ENCODE measurements around the gene BTRC.

BTRC gene

GRCh38 chr10:101468159-101468558 lies 114.2 kb downstream of the BTRC start:
- H2AK5ac ChIP-seq (ENCODE audit: low read length): no peak overlapping the region
- H3K4me1 ChIP-seq (ENCODE audit: control insufficient read depth in 1 of 2, insufficient read depth in 2 of 2, low read length in 2 of 2): no peaks in the 10 kb centered on the region
- H3K79me1 ChIP-seq (ENCODE audit: low read length): no peaks in the 10 kb centered on the region
- H4K91ac ChIP-seq (ENCODE audit: low read depth, low read length): no peak overlapping the region
- WGBS (ENCODE audit: extremely low coverage, insufficient coverage, insufficient read length): no CpG with 5 or more reads among the region's 2 CpGs
- H3K9me3 ChIP-seq (ENCODE audit: insufficient read depth, low read depth, low read length): no peaks in the 10 kb centered on the region
- no peak overlapping the region for H3K4me2 ChIP-seq (ENCODE audit: low read length)
- no peak overlapping the region for H3K23ac ChIP-seq (ENCODE audit: low read length)
- no peak overlapping the region for H3K4me3 ChIP-seq (ENCODE audit: low read depth, low read length)
- no peak overlapping the region for H2BK12ac ChIP-seq (ENCODE audit: low read length)
- H2AFZ ChIP-seq (ENCODE audit: insufficient read depth, low read length, poor library complexity): no peak overlapping the region
- no peak overlapping the region for H3K27ac ChIP-seq (ENCODE audit: low read depth, low read length)
- H3K27me3 ChIP-seq (ENCODE audit: insufficient read depth, low read length): no peaks in the 10 kb centered on the region
- no peak overlapping the region for H3K4ac ChIP-seq (ENCODE audit: low read depth, low read length)
- no peak overlapping the region for H2BK5ac ChIP-seq (ENCODE audit: low read depth, low read length, poor library complexity)
- no peaks in the 10 kb centered on the region for H3K79me2 ChIP-seq (ENCODE audit: control insufficient read depth, insufficient read depth, low read length, poor library complexity)
- H2BK120ac ChIP-seq (ENCODE audit: insufficient read depth, low read length, poor library complexity): no peak overlapping the region
- H3K18ac ChIP-seq (ENCODE audit: low read length): no peak overlapping the region
- no peak overlapping the region for H4K8ac ChIP-seq (ENCODE audit: low read depth, low read length)
- H3K14ac ChIP-seq (ENCODE audit: low read length): no peak overlapping the region
- H3K36me3 ChIP-seq (ENCODE audit: control insufficient read depth in 1 of 2, insufficient read depth in 2 of 2, low read length in 2 of 2): no peaks in the 10 kb centered on the region
- DNase-seq: no peak
- no peak overlapping the region for H3K9ac ChIP-seq (ENCODE audit: low read length)
- H4K12ac ChIP-seq (ENCODE audit: low read depth, low read length): no peak overlapping the region

- Histone ChIP-seq H3K14ac (ENCODE audit: low read length) (no peak overlapping the region), H4K12ac (ENCODE audit: low read depth, low read length) (no peak overlapping the region), H2BK5ac (ENCODE audit: low read depth, low read length, poor library complexity) (no peak overlapping the region), H4K91ac (ENCODE audit: low read depth, low read length) (no peak overlapping the region), H3K4me3 (ENCODE audit: low read depth, low read length) (no peak overlapping the region), H3K4me2 (ENCODE audit: low read length) (no peak overlapping the region), H3K4ac (ENCODE audit: low read depth, low read length) (no peak overlapping the region), H2BK12ac (ENCODE audit: low read length) (no peak overlapping the region), H3K27ac (ENCODE audit: low read depth, low read length) (no peak overlapping the region), H3K79me1 (ENCODE audit: low read length) (no peaks in the 10 kb centered on the region), H4K8ac (ENCODE audit: low read depth, low read length) (no peak overlapping the region), H2AFZ (ENCODE audit: insufficient read depth, low read length, poor library complexity) (no peak overlapping the region), H3K9me3 (ENCODE audit: insufficient read depth, low read depth, low read length) (no peaks in the 10 kb centered on the region), H3K18ac (ENCODE audit: low read length) (no peak overlapping the region), H3K36me3 (ENCODE audit: control insufficient read depth in 1 of 2, insufficient read depth in 2 of 2, low read length in 2 of 2) (no peaks in the 10 kb centered on the region), H3K23ac (ENCODE audit: low read length) (no peak overlapping the region), H3K79me2 (ENCODE audit: control insufficient read depth, insufficient read depth, low read length, poor library complexity) (no peaks in the 10 kb centered on the region), H2BK120ac (ENCODE audit: insufficient read depth, low read length, poor library complexity) (no peak overlapping the region), H3K4me1 (ENCODE audit: control insufficient read depth in 1 of 2, insufficient read depth in 2 of 2, low read length in 2 of 2) (no peaks in the 10 kb centered on the region), H3K27me3 (ENCODE audit: insufficient read depth, low read length) (no peaks in the 10 kb centered on the region), H3K9ac (ENCODE audit: low read length) (no peak overlapping the region), H2AK5ac (ENCODE audit: low read length) (no peak overlapping the region)
- no CpG with 5 or more reads among the region's 3 CpGs for WGBS (ENCODE audit: extremely low coverage, insufficient coverage, insufficient read length)
- DNase-seq: no peak
Measured at GRCh38 chr10:101476383-101476782, 122.4 kb downstream of the BTRC start.

GRCh38 chr10:101478956-101479355 lies 125.0 kb downstream of the BTRC start:
- Histone ChIP-seq H3K36me3 (ENCODE audit: control insufficient read depth in 1 of 2, insufficient read depth in 2 of 2, low read length in 2 of 2) (no peaks in the 10 kb centered on the region), H2AK5ac (ENCODE audit: low read length) (no peak overlapping the region), H3K4me2 (ENCODE audit: low read length) (no peak overlapping the region), H2BK5ac (ENCODE audit: low read depth, low read length, poor library complexity) (no peak overlapping the region), H3K4ac (ENCODE audit: low read depth, low read length) (no peak overlapping the region), H3K9me3 (ENCODE audit: insufficient read depth, low read depth, low read length) (no peaks in the 10 kb centered on the region), H2AFZ (ENCODE audit: insufficient read depth, low read length, poor library complexity) (no peak overlapping the region), H3K4me1 (ENCODE audit: control insufficient read depth in 1 of 2, insufficient read depth in 2 of 2, low read length in 2 of 2) (no peaks in the 10 kb centered on the region), H2BK120ac (ENCODE audit: insufficient read depth, low read length, poor library complexity) (no peak overlapping the region), H4K8ac (ENCODE audit: low read depth, low read length) (no peak overlapping the region), H3K27me3 (ENCODE audit: insufficient read depth, low read length) (no peaks in the 10 kb centered on the region), H3K14ac (ENCODE audit: low read length) (no peak overlapping the region), H3K4me3 (ENCODE audit: low read depth, low read length) (no peak overlapping the region), H3K23ac (ENCODE audit: low read length) (no peak overlapping the region), H3K79me2 (ENCODE audit: control insufficient read depth, insufficient read depth, low read length, poor library complexity) (no peaks in the 10 kb centered on the region), H4K91ac (ENCODE audit: low read depth, low read length) (no peak overlapping the region), H2BK12ac (ENCODE audit: low read length) (no peak overlapping the region), H3K27ac (ENCODE audit: low read depth, low read length) (no peak overlapping the region), H3K9ac (ENCODE audit: low read length) (no peak overlapping the region), H3K18ac (ENCODE audit: low read length) (no peak overlapping the region), H4K12ac (ENCODE audit: low read depth, low read length) (no peak overlapping the region), H3K79me1 (ENCODE audit: low read length) (no peaks in the 10 kb centered on the region)
- no peak for DNase-seq
- WGBS (ENCODE audit: extremely low coverage, insufficient coverage, insufficient read length): no CpG with 5 or more reads among the region's 1 CpG

- no peak overlapping the region for H3K4ac ChIP-seq (ENCODE audit: low read depth, low read length)
- H3K9me3 ChIP-seq (ENCODE audit: insufficient read depth, low read depth, low read length): no peaks in the 10 kb centered on the region
- no peaks in the 10 kb centered on the region for H3K27me3 ChIP-seq (ENCODE audit: insufficient read depth, low read length)
- H3K18ac ChIP-seq (ENCODE audit: low read length): no peak overlapping the region
- DNase-seq: no peak
- no peak overlapping the region for H2AFZ ChIP-seq (ENCODE audit: insufficient read depth, low read length, poor library complexity)
- no peak overlapping the region for H2BK5ac ChIP-seq (ENCODE audit: low read depth, low read length, poor library complexity)
- no peak overlapping the region for H2AK5ac ChIP-seq (ENCODE audit: low read length)
- no peaks in the 10 kb centered on the region for H3K4me1 ChIP-seq (ENCODE audit: control insufficient read depth in 1 of 2, insufficient read depth in 2 of 2, low read length in 2 of 2)
- H3K79me2 ChIP-seq (ENCODE audit: control insufficient read depth, insufficient read depth, low read length, poor library complexity): no peaks in the 10 kb centered on the region
- no peaks in the 10 kb centered on the region for H3K79me1 ChIP-seq (ENCODE audit: low read length)
- no peak overlapping the region for H4K91ac ChIP-seq (ENCODE audit: low read depth, low read length)
- H3K9ac ChIP-seq (ENCODE audit: low read length): no peak overlapping the region
- H3K27ac ChIP-seq (ENCODE audit: low read depth, low read length): no peak overlapping the region
- no peak overlapping the region for H3K23ac ChIP-seq (ENCODE audit: low read length)
- no peak overlapping the region for H4K12ac ChIP-seq (ENCODE audit: low read depth, low read length)
- no peak overlapping the region for H3K4me2 ChIP-seq (ENCODE audit: low read length)
- H2BK120ac ChIP-seq (ENCODE audit: insufficient read depth, low read length, poor library complexity): no peak overlapping the region
- H3K36me3 ChIP-seq (ENCODE audit: control insufficient read depth in 1 of 2, insufficient read depth in 2 of 2, low read length in 2 of 2): no peaks in the 10 kb centered on the region
- H3K4me3 ChIP-seq (ENCODE audit: low read depth, low read length): no peak overlapping the region
- H2BK12ac ChIP-seq (ENCODE audit: low read length): no peak overlapping the region
- no peak overlapping the region for H3K14ac ChIP-seq (ENCODE audit: low read length)
- H4K8ac ChIP-seq (ENCODE audit: low read depth, low read length): no peak overlapping the region
Measured at GRCh38 chr10:101481256-101481655, 127.3 kb downstream of the BTRC start.

Data from trophoblast cell (in vitro differentiated cells and primary cell).